OCI-LY7 (cell line): ENCODE results near the gene ARHGEF1.

Source experiments
- CTCF ChIP-seq: fragments of 200-600 bp; sonication (generic); conservative IDR thresholded peaks from 2 replicates; pipeline ENCODE4 v1.5.1; 2014; ENCODE audit warnings: mild to moderate bottlenecking, antibody characterized with exemption, low read length, moderate library complexity, mixed read lengths
- EZH2phosphoT487 ChIP-seq: fragments of 200-600 bp; sonication (generic); IDR thresholded peaks from 2 replicates; pipeline ENCODE4 v1.6.1; 2018; ENCODE audit warnings: low read depth, borderline replicate concordance, mild to moderate bottlenecking, mixed run types, antibody characterized with exemption, low read length, moderate library complexity, mixed read lengths

DNA sequence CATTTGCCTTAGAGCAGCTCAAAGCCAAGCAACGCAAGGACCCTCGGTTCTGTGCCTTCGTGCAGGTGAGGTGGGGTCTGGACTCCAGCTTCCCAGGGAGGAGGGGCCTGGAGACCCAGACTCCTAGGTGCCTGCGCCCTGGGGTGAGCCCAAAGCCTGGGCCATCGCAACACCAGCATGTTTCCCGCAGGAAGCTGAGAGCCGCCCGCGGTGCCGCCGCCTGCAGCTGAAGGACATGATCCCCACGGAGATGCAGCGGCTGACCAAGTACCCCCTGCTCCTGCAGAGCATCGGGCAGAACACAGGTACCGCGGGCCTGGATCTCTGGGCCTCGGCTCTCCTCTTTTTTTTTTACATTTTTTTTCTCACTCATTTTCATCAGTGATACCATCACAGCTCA lies 19.6 kb downstream of the ARHGEF1 start:
- TF ChIP-seq CTCF (no peak), EZH2phosphoT487 (no peak)
